ENCODE data around the gene AKR1D1. TPM values are rescaled to one million over a fixed set of nuclear protein-coding genes. Genes with fewer than 3 reads are reported as not detected.
"Not testable (repeated sequence)": the region's sequence is repeated elsewhere in the genome, so short reads cannot be mapped to it uniquely, and the experiment has no call there.

The AKR1D1 gene, protein sequence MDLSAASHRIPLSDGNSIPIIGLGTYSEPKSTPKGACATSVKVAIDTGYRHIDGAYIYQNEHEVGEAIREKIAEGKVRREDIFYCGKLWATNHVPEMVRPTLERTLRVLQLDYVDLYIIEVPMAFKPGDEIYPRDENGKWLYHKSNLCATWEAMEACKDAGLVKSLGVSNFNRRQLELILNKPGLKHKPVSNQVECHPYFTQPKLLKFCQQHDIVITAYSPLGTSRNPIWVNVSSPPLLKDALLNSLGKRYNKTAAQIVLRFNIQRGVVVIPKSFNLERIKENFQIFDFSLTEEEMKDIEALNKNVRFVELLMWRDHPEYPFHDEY
- not detected in 2 replicates for total RNA-seq

DNA sequence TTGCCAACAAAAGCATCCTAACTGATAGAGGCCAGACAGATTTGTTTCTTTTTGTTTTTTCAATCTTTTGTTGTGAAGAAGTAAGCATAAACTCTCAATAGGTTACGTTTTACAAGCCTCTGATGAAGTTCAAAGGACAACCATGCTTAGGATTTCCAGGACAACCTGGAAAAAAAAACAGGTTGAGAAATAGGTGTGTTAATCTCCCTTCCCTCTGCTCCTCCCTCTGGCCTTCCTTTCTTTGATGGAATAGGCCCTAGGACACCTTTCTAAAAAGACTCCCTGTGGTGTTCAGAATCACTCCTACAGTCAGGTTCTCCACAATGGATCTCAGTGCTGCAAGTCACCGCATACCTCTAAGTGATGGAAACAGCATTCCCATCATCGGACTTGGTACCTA lies at the start of gene AKR1D1:
Gene AKR1D1, plus strand, starts transcription at position 264 of the 400 bp plus-strand sequence. Its CDS starts 60 bp downstream, at position 324.
- DNase-seq (ENCODE audit: low read depth): no peak

- DNase-seq (ENCODE audit: low read depth): no peak
These were observed 49.2 kb upstream of the AKR1D1 start for GRCh38 chr7:138027100-138027499.

- DNase-seq (ENCODE audit: low read depth): no peak
These were observed 47.1 kb upstream of the AKR1D1 start for GRCh38 chr7:138029126-138029525.

DNA sequence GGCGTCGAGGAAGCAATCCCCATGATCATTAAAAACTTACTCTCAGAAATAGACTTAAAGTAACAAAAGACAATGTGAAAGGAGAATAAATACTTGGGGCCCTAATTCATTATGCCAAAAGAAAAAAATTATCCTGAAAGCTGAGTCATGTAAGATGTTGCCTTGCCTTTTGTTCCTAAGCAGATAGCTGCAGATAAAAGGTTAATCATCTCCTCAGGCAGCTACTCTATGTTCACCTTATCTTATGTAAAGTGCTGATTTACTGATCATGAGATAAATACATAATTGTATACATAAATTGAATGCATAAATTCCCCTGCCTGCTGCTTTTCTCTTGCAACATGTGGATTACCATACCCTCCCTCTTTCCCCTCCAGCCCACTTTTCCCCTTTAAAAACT lies 46.3 kb upstream of the AKR1D1 start:
- peak; percentile 59 for DNase-seq (ENCODE audit: low read depth)

- DNase-seq (ENCODE audit: low read depth): peak; percentile 64
These were observed 45.4 kb upstream of the AKR1D1 start for GRCh38 chr7:138030679-138031351.

GRCh38 chr7:138032186-138032585 lies 44.1 kb upstream of the AKR1D1 start:
- DNase-seq (ENCODE audit: low read depth): peak; percentile 68

- DNase-seq (ENCODE audit: low read depth): peak; percentile 41
These were observed 43.5 kb upstream of the AKR1D1 start for GRCh38 chr7:138032770-138033169.

DNA sequence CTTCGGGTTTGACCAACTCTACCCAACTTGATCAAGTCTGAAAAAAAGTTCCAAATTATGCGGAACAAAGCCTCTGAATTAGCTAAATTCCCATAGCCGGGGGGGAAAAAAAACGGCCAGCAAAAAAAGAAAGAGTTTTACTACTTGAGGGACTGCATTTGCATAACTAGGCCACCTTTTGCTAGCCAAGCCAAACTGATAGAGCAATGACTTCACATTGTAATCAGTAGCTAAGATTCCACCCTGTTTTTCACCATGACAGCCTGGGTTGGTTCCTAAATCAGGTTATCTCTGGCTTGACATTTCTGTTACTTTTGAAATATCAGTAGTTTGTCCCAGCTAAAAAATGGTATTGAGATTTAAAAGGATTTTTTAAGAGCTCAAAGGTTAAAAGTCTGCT lies 43.0 kb upstream of the AKR1D1 start:
- DNase-seq (ENCODE audit: low read depth): peak; percentile 51

DNA sequence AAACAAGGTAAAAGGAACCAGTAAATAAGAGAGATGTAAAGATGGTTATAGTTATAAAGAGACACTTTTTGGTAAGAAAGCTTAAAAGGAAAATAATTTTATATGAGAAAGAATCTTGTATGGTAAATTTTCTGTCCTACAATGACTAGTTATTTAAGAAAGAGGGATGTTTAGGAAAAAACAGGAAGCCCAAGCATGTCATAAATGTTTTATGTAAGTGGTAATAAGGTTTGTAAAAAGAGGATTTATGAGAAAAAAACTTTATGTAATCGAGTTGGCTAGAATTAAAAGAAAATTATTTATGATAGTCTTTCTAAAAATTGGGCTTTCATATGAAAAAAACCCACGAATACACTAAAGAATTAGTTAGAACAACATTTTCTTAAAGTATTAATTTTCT lies 40.1 kb upstream of the AKR1D1 start:
- DNase-seq (ENCODE audit: low read depth): no peak

GRCh38 chr7:138040063-138040462 lies 36.2 kb upstream of the AKR1D1 start:
- not testable (repeated sequence) for DNase-seq (ENCODE audit: low read depth)

- DNase-seq (ENCODE audit: low read depth): no peak
These were observed 31.4 kb upstream of the AKR1D1 start for GRCh38 chr7:138044897-138045296.

- DNase-seq (ENCODE audit: low read depth): no peak
These were observed 28.4 kb upstream of the AKR1D1 start for GRCh38 chr7:138047907-138048306.

- no peak for DNase-seq (ENCODE audit: low read depth)
These were observed 26.6 kb upstream of the AKR1D1 start for GRCh38 chr7:138049505-138050116.

GRCh38 chr7:138051712-138052247 lies 24.5 kb upstream of the AKR1D1 start:
- not testable (repeated sequence) for DNase-seq (ENCODE audit: low read depth)

GRCh38 chr7:138052696-138053095 lies 23.6 kb upstream of the AKR1D1 start:
- DNase-seq (ENCODE audit: low read depth): no peak

DNA sequence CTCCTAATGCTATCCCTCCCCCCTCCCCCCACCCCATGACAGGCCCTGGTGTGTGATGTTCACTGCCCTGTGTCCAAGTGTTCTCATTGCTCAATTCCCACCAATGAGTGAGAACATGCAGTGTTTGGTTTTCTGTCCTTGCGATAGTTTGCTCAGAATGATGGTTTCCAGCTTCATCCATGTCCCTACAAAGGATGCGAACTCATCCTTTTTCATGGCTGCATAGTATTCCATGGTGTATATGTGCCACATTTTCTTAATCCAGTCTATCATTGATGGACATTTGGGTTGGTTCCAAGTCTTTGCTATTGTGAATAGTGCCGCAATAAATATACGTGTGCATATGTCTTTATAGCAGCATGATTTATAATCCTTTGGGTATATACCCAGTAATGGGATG lies 20.6 kb upstream of the AKR1D1 start:
- not testable (repeated sequence) for DNase-seq (ENCODE audit: low read depth)

GRCh38 chr7:138063400-138063799 lies 12.9 kb upstream of the AKR1D1 start:
- DNase-seq (ENCODE audit: low read depth): no peak

DNA sequence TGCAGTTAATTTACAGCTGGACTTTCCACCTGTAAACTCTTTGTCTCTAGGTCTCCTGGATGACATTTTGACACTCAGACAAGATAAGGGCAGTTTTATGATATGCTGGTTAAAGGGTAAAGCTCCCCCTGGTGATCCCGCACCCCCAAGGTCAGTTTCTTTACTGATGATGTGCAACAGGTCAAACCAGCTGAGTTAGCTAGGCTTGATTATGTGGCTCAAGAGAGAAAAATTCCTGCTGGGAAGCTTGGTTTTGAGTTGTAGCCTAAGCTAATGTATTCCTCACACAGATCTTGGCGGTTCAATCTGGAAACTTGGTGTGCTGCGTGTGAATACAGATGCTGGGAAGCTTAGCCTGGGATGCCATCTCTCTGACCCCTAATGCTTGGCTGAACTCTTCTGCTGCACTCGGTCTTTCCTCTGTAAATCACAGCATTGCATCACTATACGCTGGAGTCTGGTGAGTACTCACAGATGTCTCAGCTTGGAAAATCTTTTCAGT lies 11.4 kb upstream of the AKR1D1 start:
- peak; percentile 62 for DNase-seq (ENCODE audit: low read depth)

GRCh38 chr7:138065827-138066226 lies 10.4 kb upstream of the AKR1D1 start:
- DNase-seq (ENCODE audit: low read depth): no peak

DNA sequence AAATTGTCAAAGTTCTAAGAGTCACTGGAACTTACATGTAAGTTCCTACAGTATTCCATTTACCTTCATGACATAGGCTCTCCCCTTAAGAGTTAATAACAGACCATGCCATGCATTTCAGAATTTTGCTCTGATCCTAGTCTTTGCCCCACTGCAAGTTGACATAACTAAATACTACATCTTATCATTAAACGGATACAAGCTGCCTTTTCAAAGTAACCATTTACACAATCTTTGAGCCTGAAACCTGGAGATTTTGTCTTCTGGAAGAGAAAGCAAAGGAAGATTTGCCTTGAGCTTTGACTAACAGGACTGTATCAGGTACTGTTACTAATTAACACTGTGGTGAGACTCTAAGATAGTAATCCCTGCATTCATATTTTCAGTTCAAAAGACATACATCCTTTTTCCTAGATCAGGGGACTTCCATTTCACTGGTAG lies 9.3 kb upstream of the AKR1D1 start:
- peak; percentile 25 for DNase-seq (ENCODE audit: low read depth)

- DNase-seq (ENCODE audit: low read depth): peak; percentile 12
These were observed 8.5 kb upstream of the AKR1D1 start for GRCh38 chr7:138067774-138068173.

DNA sequence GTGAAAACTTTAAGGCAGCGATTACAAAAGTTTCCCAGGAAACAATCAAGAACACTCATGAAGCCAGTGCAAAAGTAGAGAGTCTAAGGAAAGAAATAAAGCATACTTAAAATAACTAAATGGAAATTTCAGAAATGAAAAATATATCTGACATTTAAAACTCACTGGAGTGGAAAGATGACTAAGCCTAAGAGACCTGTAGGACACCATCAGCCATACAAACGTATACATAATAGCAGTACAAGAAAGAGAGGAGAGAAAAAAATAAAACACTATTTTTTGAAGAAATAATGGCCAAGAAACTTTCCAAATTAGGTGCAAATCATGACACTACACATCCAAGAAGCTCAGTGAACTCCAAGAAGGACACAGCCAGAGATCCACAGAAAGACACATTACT lies 5.4 kb upstream of the AKR1D1 start:
- no peak for DNase-seq (ENCODE audit: low read depth)
